A549 (cell line): ENCODE results near the gene WDR82.

Experiments used
- CEBPB ChIP-seq, 2 experiments: fragments of >200 bp in 1 of 2; sonication (Bioruptor Twin) in 1 of 2; formaldehyde crosslinking in 1 of 2; IDR thresholded peaks; 2 replicates each; pipeline ENCODE4 v1.6.1; 2012 to 2016
- EP300 ChIP-seq, 2 experiments: fragments of >200 bp; sonication (Bioruptor Twin); formaldehyde crosslinking; IDR thresholded peaks; 2 replicates in 1 of 2; 3 replicates in 1 of 2; pipeline ENCODE4 v1.6.1; 2016 to 2017
- JUN ChIP-seq, 2 experiments: fragments of >200 bp; sonication (Bioruptor Twin); formaldehyde crosslinking; IDR thresholded peaks; 2 replicates in 1 of 2; 3 replicates in 1 of 2; pipeline ENCODE4 v1.6.1; 2016 to 2017
- MAX ChIP-seq: IDR thresholded peaks from 2 replicates; pipeline ENCODE4 v1.6.1; 2012
- MAZ ChIP-seq: fragments of 150-350 bp; IDR thresholded peaks from 2 replicates; pipeline ENCODE4 v1.6.1; 2014; ENCODE audit warnings: antibody characterized with exemption, low read depth, low read length, borderline replicate concordance
- PBX3 ChIP-seq: IDR thresholded peaks from 2 replicates; pipeline ENCODE4 v1.6.1; 2012
- POLR2A ChIP-seq: IDR thresholded peaks from 2 replicates; pipeline ENCODE4 v1.6.1; 2012; ENCODE audit warnings: mild to moderate bottlenecking, low read length
- RFX5 ChIP-seq: fragments of 450-650 bp; IDR thresholded peaks from 2 replicates; pipeline ENCODE4 v1.7.1; 2014; ENCODE audit warnings: antibody characterized with exemption, mild to moderate bottlenecking, moderate library complexity
- USF2 ChIP-seq: fragments of 450-650 bp; IDR thresholded peaks from 2 replicates; pipeline ENCODE4 v1.6.1; 2014; ENCODE audit warnings: antibody characterized with exemption
- ZC3H11A ChIP-seq: fragments of 450-650 bp; IDR thresholded peaks from 2 replicates; pipeline ENCODE4 v1.6.1; 2014; ENCODE audit warnings: antibody characterized with exemption, mild to moderate bottlenecking
- TF ChIP-seq, protein P1 (sequence below): fragments of >200 bp; sonication (Bioruptor Twin); formaldehyde crosslinking; IDR thresholded peaks from 3 replicates; pipeline ENCODE4 v1.5.1; 2016
- TF ChIP-seq, protein P2 (sequence below): IDR thresholded peaks from 2 replicates; pipeline ENCODE4 v1.6.1; 2012; ENCODE audit warnings: low read depth, borderline replicate concordance

DNA sequence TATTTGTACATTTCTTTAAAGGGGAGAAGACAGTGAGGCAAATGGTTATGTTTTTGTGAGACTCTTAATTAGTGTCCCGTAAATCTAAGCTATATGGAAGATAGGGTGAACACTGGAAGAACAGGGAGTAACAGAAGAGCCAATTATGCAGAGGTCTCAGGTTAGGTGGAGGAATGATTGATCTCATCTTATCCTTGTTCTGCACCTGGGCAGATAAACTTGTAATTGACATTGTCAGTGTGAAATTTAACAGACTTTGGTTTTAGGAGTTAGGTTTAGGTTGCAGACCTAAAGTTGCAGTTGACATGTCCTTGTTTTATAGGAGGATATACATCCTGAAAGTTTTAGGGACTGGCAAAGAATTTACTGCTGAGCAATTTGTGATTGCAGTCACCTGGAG, 36.4 kb downstream of the WDR82 start:
- no peak for TF ChIP-seq EP300 (IDR thresholded peaks at IDR 0.05)
- no peak for TF ChIP-seq JUN (IDR thresholded peaks at IDR 0.05)
- TF ChIP-seq, protein P1, sequence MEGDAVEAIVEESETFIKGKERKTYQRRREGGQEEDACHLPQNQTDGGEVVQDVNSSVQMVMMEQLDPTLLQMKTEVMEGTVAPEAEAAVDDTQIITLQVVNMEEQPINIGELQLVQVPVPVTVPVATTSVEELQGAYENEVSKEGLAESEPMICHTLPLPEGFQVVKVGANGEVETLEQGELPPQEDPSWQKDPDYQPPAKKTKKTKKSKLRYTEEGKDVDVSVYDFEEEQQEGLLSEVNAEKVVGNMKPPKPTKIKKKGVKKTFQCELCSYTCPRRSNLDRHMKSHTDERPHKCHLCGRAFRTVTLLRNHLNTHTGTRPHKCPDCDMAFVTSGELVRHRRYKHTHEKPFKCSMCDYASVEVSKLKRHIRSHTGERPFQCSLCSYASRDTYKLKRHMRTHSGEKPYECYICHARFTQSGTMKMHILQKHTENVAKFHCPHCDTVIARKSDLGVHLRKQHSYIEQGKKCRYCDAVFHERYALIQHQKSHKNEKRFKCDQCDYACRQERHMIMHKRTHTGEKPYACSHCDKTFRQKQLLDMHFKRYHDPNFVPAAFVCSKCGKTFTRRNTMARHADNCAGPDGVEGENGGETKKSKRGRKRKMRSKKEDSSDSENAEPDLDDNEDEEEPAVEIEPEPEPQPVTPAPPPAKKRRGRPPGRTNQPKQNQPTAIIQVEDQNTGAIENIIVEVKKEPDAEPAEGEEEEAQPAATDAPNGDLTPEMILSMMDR, result no peak
- TF ChIP-seq POLR2A, result no peak
- no peak for TF ChIP-seq ZC3H11A
- TF ChIP-seq, protein P2, sequence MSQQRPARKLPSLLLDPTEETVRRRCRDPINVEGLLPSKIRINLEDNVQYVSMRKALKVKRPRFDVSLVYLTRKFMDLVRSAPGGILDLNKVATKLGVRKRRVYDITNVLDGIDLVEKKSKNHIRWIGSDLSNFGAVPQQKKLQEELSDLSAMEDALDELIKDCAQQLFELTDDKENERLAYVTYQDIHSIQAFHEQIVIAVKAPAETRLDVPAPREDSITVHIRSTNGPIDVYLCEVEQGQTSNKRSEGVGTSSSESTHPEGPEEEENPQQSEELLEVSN, result no peak
- no peak for TF ChIP-seq CEBPB (IDR thresholded peaks at IDR 0.05)
- TF ChIP-seq USF2, result no peak
- TF ChIP-seq PBX3, result no peak
- TF ChIP-seq MAX, result no peak
- no peak for TF ChIP-seq MAZ
- TF ChIP-seq RFX5, result no peak
